GM21528 (cell line): Measurements from ENCODE around the gene SNCAIP.
A peak's percentile ranks its signal among the peaks of the same experiment; 100 is the strongest.

Experiments used
- ATAC-seq: cut with Tn5 transposase; IDR thresholded peaks from one replicate; pipeline ENCODE4 v1.9.1; 2021; ENCODE audit warnings: mild to moderate bottlenecking, moderate library complexity; ENCODE audit not compliant: unreplicated experiment, low FRiP score

Gene SNCAIP

DNA sequence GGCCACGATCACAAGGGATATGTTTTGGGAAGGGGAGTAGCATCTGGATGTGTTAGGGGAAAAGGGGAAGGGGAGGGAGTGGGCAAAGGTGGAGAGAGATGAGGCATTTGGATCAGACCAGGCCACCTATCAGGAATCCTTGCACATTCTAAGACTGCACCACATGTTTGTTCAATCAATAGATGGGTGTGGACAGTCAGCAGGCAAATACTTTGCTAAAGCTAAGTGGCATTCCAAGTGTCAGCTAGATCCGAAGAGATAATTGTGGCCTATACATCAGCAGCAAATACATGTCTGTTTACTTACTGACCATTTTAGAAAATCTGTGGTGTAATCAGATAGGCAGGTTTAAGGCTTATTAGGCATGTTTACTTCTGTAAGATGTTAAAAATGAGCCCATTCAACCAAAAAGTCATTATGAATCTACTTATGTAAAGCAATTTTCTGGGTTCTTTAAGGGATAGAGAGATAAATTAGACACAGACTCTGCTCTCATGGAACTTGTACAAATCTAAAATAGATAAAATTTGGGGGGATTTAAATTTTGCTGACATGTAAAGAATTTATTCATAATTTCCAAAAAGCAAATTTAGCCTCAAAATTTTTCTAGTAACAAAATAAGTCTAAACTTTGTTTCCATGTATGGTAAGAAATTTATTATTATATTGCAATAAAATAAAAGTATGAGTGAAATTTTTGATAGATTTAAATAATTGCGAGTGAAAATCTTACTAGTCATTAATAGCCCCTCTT, 107.3 kb downstream of the SNCAIP start:
- no peak for ATAC-seq

DNA sequence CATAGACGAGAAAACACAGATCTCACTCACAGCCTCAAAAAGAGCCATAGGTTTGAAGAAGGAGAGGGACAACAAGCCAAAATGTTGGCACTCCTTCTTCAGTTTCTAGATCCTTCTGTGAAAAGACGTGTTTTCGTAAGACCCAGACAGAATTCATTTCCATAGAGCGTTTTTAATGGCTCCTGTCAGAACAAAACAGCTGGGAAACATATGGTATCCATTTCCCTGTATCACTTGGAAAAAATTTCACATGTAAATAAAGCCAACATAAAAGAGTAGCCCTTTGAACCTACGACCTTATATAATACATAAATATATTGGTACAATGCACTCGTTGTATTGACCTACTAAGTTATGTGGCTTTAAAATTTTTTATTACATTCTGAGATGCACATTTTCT, 108.1 kb downstream of the SNCAIP start:
- no peak for ATAC-seq

DNA sequence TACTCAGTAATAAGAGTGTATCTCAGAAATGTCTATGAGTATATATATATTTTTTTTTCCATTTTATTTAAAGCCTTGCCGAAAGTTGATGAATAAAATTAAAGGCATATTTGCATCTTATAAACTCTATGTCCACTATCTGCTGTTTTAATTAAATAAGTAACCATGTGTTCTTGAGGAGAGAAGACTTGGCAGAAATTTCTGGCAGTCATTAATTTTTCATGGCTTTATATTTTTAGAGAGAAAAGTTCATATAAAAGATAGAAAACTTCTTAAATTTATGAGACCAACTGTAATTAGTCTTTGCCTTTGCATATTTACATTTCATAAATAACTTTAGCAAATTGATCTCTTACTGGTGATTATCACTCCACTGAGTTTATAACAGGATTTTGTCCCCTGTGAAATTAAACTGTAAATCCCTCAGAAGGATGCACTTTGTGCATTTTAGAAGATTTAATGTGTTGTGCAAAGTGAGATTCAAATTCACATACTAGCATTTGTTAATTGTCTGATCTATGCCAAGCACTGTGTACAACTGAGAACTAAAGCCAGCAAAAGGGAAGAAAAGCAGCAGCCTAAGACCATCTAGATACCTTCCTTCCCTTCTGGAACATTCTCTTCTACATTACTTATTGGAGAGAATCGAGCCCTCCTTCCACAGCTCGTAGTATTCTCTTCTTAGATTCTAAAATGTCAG, 108.7 kb downstream of the SNCAIP start:
- no peak for ATAC-seq

DNA sequence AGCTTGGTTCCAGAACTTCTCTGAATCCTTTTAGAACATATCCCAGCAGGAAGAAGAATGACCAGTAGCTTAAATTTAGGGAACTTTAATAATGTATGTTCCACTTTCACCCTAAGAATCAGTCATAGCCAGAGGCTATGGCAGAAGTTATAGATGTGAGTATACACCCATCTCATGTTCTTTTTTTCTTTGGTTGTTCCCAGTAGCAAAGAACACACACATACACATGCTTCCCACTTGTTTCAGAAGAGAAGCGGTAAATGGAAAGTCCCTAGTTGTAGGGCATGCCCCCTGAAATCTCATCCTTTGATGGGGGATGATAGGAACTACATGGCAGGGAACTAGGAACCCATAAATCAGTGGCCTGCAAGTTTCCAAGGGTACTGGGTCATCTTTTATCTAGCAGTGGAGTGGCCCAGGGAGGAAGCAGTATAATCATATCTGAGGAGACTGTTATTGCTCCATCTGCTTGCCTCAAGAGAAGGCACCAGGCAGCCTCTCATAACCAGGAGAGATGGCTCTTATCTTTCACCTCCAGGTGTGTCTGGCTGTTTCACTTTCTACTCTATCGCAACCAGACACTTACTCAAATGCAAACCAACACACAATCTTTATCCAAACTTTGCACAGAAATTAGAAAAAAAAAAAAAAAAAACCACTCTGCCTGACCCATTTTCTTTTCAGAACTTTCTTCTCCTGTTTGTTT, 109.5 kb downstream of the SNCAIP start:
- peak; percentile 94 for ATAC-seq

DNA sequence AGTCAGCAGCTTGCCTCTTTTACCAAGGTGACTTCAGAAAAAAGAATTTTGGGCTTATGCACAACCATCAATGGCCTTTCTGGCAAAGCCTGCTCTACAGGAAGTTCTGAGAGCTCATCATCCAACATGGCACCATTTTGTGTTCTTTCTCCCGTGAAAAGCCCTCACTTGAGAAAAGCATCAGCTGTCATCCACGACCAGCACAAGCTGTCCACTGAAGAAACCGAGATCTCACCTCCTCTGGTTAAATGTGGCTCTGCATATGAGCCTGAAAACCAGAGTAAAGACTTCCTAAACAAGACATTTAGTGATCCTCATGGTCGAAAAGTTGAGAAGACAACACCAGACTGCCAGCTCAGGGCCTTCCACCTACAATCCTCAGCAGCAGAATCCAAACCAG, 111.2 kb downstream of the SNCAIP start:
- ATAC-seq: no peak

DNA sequence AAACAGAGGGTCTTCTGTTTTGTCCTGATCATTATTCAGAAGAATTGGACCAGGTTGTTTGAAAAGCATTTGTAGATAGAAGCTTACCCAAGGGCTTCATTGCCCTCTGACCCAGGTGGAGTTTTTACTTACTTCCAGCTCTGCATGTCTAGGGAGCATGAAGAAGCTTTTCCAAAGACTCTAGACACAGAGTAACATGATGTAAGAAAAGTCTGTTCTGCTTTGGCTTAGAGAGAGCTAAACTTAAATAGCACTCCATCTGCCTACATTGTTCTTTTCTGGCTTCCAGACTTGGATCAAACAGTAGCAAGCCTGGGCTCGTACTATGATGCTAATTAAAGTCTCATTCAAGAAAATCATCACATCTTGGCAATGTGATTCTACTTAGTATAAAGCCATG, 112.1 kb downstream of the SNCAIP start:
- no peak for ATAC-seq

DNA sequence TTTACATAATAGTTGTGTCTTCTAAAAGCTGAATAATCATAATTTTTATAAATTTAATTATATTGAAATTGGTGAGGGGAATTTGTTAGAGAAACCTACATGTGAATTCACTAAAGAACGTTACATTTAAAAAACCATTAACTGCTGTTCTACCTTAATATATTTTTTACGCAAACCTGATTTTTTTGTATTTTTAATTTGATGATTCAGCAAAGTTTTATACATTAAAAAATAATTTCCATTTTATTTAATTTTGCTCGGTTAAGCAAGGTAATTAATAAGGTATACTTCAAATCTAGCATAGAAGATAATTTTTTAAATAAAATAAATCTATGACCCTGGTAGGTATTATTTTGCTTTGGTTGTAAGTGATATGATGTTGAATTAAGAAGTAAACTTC, 114.3 kb downstream of the SNCAIP start:
- no peak for ATAC-seq

DNA sequence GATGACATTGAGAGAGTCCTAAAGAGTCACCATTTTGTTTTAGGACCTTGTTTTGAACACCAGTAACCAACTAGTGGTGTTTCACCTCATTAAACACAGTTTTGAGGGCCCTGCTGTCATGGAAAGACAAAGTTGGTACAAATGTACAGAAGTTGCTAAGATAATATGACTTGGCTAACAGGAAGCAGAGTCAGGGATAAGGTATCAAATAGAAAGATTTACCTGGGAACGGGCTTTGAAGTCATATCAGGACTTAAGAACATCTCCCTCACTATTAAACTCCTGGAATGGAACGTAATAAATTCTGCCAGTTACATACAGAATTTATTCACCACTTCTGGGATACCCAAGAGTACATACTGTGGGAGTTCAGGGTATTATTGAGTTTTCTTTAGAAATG, 115.6 kb downstream of the SNCAIP start:
- ATAC-seq: no peak

DNA sequence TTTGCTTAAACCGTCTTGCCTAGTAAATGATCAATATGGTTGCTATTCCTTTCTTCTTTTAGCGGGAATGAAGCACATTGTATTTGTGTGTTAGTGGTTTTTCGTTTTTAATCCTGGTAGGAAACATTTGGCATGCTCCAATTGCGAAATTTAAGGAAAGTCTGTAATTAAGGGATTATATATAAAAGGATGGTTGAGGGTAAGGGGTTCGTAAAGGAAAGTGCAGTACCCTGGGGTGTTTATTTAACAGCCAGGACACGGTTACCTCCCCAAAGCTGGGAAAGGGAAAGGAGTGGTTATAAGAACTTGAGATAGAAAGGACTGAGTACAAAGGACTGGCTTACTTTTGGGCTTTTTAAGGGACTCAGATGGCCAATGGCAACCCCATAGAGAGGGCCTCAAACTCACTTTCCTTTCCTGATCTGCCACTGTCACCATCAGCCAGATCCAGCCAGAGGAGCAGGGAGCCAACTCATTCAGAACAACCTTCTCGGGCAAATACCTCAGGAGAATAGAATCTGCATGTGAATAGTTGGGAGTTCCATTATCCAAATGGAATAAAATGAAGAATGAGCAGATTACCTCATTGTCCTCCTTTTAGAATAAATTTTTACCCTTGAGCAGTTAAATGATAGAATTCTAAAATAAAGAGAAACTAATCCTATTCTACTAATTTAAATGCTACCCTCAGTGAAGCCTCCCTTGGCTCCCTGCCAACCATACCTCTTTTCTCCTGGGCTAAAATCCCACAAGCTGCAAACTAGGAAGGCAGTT, 117.7 kb downstream of the SNCAIP start:
- no peak for ATAC-seq

DNA sequence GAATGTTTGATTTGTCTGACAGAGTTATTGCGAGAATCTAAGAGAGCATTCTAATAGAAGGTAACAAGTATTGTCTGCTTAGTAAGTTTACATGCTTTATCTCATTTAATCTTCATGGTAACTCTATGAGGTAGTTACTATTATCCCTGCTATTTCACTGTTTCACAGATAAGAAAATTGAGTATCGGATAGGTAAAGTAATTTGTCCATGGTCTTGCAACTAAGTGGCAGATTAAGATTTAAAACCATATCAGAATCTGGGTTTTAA, 118.2 kb downstream of the SNCAIP start:
- no peak for ATAC-seq

DNA sequence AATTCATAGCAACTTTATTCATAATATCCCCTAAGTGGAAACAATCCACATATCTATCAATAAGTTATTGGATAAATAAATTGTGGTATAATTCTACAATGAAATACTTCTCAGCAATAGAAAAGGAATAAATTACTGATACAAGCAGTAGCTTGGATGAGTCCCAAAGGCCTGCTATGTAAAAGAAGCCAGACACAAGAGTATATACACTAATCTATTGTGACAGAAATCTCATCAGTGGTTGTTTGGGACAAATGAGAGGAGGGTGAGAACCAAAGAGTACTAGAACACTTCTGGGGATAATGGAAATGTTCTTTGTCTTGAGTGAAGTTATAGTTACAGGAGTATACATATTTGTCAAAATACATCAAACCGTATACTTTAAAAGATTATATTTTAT, 119.3 kb downstream of the SNCAIP start:
- no peak for ATAC-seq

DNA sequence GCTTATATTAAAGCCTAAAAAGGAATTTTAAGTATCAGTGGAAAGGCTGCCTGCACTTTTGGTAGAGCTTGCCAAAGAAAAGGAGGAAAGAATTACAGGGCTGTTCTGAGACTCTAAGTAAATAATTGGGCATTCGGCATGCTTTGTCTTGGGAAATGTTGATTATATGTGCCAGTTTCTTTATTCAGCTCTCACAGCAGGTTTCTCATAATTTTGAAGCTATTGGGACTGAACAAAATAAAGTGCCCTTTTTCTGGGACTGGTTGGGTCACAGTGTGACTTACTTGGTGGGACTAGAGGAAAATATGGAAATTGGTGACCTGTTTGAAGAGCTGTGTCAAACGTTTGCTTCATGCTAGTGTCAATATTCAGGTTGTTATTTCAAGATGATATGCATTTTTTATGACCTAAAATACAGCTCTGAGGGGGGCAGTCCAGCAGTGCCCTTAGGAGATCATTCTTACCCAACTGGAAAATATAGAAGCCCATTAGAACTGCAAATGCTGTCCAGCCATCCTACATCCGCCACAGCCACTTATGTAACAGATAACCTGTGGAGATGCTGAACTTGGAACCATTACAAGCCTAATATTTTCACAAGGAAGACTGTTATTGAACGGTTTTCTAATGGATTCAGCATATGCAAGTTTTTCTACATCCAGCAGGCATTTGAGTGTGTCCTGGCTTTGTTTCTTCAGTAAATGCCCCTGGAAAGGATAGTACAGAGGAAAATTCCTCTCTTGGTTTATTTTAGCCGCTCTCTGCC, 122.4 kb downstream of the SNCAIP start:
- ATAC-seq: no peak

DNA sequence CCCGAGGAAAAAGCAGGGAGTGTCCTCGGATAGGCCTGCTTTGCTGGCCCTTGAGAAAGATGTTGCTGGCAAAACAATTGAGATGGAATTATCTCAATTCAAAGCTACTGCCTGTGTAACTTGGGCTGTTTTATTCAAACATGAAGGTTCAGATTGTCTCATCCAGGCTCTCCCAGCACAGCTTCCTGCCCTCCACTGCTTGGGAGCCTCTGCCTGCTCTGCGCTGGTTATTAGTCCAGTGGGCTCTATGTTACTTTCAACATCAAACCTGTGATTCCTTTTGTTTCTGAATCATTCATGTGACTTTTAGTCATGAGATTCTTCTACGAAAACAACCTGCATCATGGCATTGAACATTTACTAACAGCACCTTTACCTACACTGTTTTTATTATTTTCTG, 123.2 kb downstream of the SNCAIP start:
- ATAC-seq: no peak

DNA sequence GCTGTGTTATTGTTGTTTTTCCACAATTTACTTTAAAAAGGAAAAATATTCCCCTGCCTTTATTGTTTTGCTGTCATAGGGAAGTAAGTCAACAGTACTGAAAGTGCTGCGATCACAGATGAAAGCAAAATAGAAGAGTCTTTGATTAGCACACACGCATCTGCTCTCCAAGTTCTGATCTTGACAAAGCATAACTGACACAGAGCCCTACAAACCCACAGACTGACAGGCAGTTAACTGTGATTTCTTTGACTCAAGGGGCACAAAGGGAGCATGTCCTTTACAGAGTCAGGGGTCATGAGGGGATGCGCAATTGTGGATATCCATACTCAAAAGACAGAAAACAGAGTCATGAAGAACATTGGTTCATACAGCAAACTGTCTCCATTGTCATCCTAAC, 123.7 kb downstream of the SNCAIP start:
- ATAC-seq: no peak

DNA sequence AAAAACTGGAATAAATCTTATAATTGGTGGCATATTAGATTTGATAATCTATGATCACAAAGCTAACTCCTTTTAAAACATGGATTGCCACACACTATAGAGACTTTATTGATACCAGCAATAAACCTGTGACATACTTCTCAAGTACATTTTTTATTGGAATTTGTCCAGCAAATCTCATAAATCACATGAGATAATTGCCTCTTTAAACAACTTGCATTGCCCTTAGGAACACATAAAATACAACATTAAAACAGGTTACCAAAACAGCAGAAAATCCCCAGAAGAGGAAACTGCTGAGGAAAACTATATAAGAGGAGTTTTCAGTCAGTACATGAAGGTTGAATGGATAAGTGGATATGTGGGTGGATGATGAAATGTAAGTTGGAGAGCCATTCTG, 124.6 kb downstream of the SNCAIP start:
- ATAC-seq: no peak

DNA sequence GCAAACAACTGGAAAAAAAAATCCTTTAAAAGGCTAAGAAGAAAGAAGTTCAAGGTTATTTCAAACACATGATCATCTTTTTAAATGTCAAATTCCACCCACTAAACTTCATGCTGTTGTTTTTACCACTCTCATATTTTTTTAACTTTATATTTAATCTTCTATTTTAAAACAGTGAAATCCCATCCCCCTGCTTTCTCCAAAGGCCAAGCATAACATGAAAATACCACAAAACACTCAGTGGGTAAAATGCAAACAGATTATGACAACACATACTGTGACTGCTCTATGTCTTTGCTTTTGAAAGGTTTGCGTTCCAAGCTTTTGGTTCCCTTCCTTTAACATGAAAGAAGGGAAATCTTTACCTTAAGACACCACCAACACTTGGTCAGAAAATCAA, 127.6 kb downstream of the SNCAIP start:
- no peak for ATAC-seq

DNA sequence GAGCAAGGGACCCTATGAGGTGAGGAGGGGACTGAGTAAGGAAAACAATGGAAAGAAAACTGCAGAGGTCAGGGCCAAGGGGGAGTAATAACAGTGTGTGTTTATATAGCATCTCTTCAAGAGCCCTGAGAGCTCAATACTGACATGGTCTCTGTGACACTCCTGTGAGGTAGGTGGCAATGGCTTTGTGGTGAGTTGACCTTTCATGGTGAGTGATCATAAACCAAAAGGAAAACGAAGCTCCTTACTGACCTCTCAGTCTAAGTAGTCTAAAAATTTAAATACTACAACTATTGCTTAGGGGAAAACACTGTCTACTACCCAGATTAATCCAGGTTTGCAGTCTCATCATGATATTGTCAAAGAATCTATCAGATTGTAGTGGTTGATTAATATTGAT, 130.9 kb downstream of the SNCAIP start:
- no peak for ATAC-seq

DNA sequence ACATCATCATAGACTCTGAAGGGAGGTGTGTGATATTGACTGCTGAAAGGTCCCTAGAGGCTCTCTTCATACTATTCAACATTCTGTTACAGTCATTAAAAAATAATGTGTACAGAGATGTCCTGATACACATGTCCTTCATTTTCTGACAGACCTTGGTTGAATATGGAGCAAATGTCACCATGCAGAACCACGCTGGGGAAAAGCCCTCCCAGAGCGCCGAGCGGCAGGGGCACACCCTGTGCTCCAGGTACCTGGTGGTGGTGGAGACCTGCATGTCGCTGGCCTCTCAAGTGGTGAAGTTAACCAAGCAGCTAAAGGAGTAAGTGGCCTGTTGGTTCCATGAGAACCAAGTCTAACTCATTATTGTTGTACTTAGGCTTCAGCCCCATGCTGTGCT, 132.4 kb downstream of the SNCAIP start:
- ATAC-seq: no peak

DNA sequence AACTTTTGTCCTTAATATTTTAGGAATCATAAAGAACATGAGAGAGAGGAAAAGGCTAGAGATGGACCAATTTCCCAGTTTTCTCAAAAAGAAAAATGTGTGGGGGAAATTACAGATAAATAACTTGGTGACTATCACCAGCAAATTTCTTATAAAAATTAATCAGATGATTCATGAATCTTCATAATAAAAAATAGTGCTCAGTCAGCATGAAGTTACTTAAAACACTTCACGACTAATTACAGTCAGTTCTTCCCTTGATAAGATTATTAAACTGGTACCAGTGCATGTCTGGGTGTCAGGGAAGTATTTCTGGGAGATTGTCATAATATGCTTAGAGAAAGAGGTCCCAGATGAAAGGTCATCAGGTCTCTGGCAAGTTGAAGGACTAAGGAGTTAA, 133.0 kb downstream of the SNCAIP start:
- no peak for ATAC-seq

DNA sequence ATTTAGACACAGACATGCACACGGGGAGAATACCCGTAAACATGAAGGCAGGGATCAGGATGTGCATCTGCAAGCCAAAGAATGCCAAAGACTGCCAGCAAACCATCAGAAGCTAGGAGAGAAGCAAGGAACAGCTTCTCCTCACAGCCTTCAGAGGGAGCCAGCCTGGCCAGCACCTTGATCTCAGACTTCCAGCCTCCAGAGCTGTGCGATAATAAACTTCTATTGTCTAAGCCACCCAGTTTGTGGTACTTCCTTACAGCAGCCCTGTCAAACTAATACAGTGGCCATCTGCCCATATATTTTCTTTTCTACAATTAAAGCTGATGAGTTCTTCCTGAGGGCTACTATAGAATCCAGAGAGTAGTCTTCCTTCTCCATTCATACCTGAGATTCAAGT, 135.0 kb downstream of the SNCAIP start:
- ATAC-seq: no peak

DNA sequence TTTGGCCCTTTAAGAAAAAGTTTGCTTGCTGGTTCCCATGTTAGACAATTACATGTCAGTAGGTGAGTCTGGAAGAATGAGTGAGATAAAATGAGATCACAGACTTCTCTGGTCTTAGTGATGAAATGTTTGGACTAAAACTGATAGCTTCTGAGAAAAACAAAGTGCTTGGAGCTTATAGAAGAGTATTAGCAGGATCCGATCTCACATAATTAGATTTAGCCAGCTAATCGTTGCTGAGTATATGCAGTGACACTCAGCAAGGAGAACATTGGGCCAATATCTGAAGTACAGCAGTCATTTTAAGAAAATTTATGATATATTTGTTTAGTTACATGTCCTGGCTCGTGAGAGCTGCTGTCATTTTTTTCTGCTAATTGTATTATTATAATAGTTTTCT, 135.8 kb downstream of the SNCAIP start:
- ATAC-seq: no peak
